Neural cell (in vitro differentiated cells): ENCODE results near the gene SPEG. TPM values are rescaled to one million over a fixed set of nuclear protein-coding genes. Genes with fewer than 3 reads are reported as not detected.

ENCODE experiments used
- H2AFZ ChIP-seq: fragments of 200-600, 300-800 bp; sonication (generic), shearing (Covaris generic); 2 replicates; pipeline ENCODE4 v1.6.0; 2014; ENCODE audit warnings: low read depth, mild to moderate bottlenecking, antibody characterized with exemption, low read length, moderate library complexity
- H3F3A ChIP-seq: fragments of 200-600 bp; shearing (Covaris generic); 2 replicates; pipeline ENCODE4 v1.6.1; 2016; ENCODE audit warnings: mild to moderate bottlenecking, moderate library complexity, mixed read lengths, antibody characterized with exemption, low read length; ENCODE audit not compliant: insufficient read depth, poor library complexity, severe bottlenecking
- H3K27ac ChIP-seq: fragments of 200-600, 300-800 bp; sonication (generic), shearing (Covaris generic); 2 replicates; pipeline ENCODE4 v1.5.1; 2014; ENCODE audit warnings: mild to moderate bottlenecking, low read length, moderate library complexity
- H3K27me3 ChIP-seq: fragments of 300-800, 200-600 bp; sonication (generic), shearing (Covaris generic); 2 replicates; pipeline ENCODE4 v1.6.0; 2014; ENCODE audit warnings: mild to moderate bottlenecking, low read depth, low read length, moderate library complexity; ENCODE audit not compliant: insufficient read depth
- H3K36me3 ChIP-seq: fragments of 300-800, 200-600 bp; sonication (generic), shearing (Covaris generic); 2 replicates; pipeline ENCODE4 v1.5.1; 2014; ENCODE audit warnings: mild to moderate bottlenecking, antibody characterized with exemption, low read length, moderate library complexity; ENCODE audit not compliant: insufficient read depth
- H3K4me2 ChIP-seq: fragments of 300-800, 200-600 bp; sonication (generic), shearing (Covaris generic); 2 replicates; pipeline ENCODE4 v1.6.0; 2014; ENCODE audit warnings: mild to moderate bottlenecking, low read length
- H3K4me3 ChIP-seq: fragments of 300-800, 200-600 bp; sonication (generic), shearing (Covaris generic); 2 replicates; pipeline ENCODE4 v1.5.1; 2014; ENCODE audit warnings: mild to moderate bottlenecking, low read length, moderate library complexity
- H3K79me2 ChIP-seq: fragments of 200-600 bp; shearing (Covaris generic); replicated peaks from 2 replicates; pipeline ENCODE4 v1.6.0; 2014; ENCODE audit warnings: mild to moderate bottlenecking, low read length, moderate library complexity; ENCODE audit not compliant: insufficient read depth
- H3K9ac ChIP-seq: fragments of 300-800, 200-600 bp; sonication (generic), shearing (Covaris generic); 2 replicates; pipeline ENCODE4 v1.6.1; 2016; ENCODE audit warnings: mild to moderate bottlenecking, low read length, mixed read lengths
- H3K9me2 ChIP-seq: fragments of 200-600 bp; shearing (Covaris generic); 2 replicates; pipeline ENCODE4 v1.6.1; 2016; ENCODE audit warnings: mild to moderate bottlenecking, low read length, mixed read lengths; ENCODE audit not compliant: insufficient read depth
- H3K9me3 ChIP-seq: fragments of 200-600, 300-800 bp; sonication (generic), shearing (Covaris generic); 2 replicates; pipeline ENCODE4 v1.6.1; 2016; ENCODE audit warnings: mild to moderate bottlenecking, mixed run types, low read length, moderate library complexity, mixed read lengths
- H4K20me1 ChIP-seq: fragments of 200-600 bp; shearing (Covaris generic); 2 replicates; pipeline ENCODE4 v1.6.1; 2016; ENCODE audit warnings: mild to moderate bottlenecking, mixed run types; ENCODE audit not compliant: insufficient read depth
- CTCF ChIP-seq: fragments of 450-650 bp; IDR thresholded peaks from 2 replicates; pipeline ENCODE4 v1.5.1; 2014; ENCODE audit warnings: antibody characterized with exemption, mild to moderate bottlenecking, moderate library complexity; ENCODE audit not compliant: poor library complexity, severe bottlenecking
- EP300 ChIP-seq: fragments of 450-650 bp; conservative IDR thresholded peaks from 2 replicates; pipeline ENCODE4 v1.6.1; 2014; ENCODE audit warnings: antibody characterized with exemption, mild to moderate bottlenecking, moderate library complexity; ENCODE audit not compliant: poor library complexity, severe bottlenecking
- EZH2 ChIP-seq: fragments of 200-600, 300-800 bp; shearing (Covaris generic), sonication (generic); IDR thresholded peaks from 2 replicates; pipeline ENCODE4 v1.6.1; 2014; ENCODE audit warnings: antibody characterized with exemption, low read length, borderline replicate concordance, mild to moderate bottlenecking; ENCODE audit not compliant: insufficient read depth, poor library complexity, severe bottlenecking
- MXI1 ChIP-seq: fragments of 450-650 bp; conservative IDR thresholded peaks from 2 replicates; pipeline ENCODE4 v1.6.1; 2014; ENCODE audit warnings: antibody characterized with exemption, mild to moderate bottlenecking; ENCODE audit not compliant: poor library complexity, severe bottlenecking
- POLR2AphosphoS5 ChIP-seq: IDR thresholded peaks from 2 replicates; pipeline ENCODE4 v1.6.1; 2012
- RAD21 ChIP-seq: fragments of 450-650 bp; conservative IDR thresholded peaks from 2 replicates; pipeline ENCODE4 v1.6.1; 2014; ENCODE audit warnings: antibody characterized with exemption, mild to moderate bottlenecking, moderate library complexity
- REST ChIP-seq: IDR thresholded peaks from 2 replicates; pipeline ENCODE4 v1.6.1; 2012; ENCODE audit warnings: borderline replicate concordance
- SMC3 ChIP-seq: fragments of 450-650 bp; conservative IDR thresholded peaks from 2 replicates; pipeline ENCODE4 v1.6.1; 2014; ENCODE audit warnings: antibody characterized with exemption, mild to moderate bottlenecking, moderate library complexity; ENCODE audit not compliant: poor library complexity
- TAF1 ChIP-seq: IDR thresholded peaks from 2 replicates; pipeline ENCODE4 v1.6.1; 2012; ENCODE audit warnings: low read depth
- polyA plus RNA-seq: library from polyadenylated mRNA; depleted of rRNA; stranded (reverse); fragments of >200 nt; gene quantifications from 2 replicates; pipeline ENCODE4 v1.2.3, GENCODE V29; 2014

Gene SPEG
- polyA plus RNA-seq, 1 donor from 2014 or later = 58.3 TPM

- Histone ChIP-seq H2AFZ (no peak overlapping the region), H3K36me3 (no peaks in the 10 kb centered on the region), H3K4me2 (no peak overlapping the region), H3K79me2 (no peaks in the 10 kb centered on the region), H3K9ac (no peak overlapping the region), H3K27ac (no peak overlapping the region), H3K4me3 (no peak overlapping the region), H4K20me1 (no peaks in the 10 kb centered on the region), H3K9me2 (no peaks in the 10 kb centered on the region), H3F3A (no peaks in the 10 kb centered on the region), H3K9me3 (no peaks in the 10 kb centered on the region), H3K27me3 (peaks cover 35% of the 10 kb centered on the region)
- TF ChIP-seq EZH2 (no peak), MXI1 (no peak), TAF1 (no peak), CTCF (no peak), EP300 (no peak), RAD21 (no peak), REST (no peak), SMC3 (no peak), POLR2AphosphoS5 (no peak)
Measured at GRCh38 chr2:219436491-219436890, 1.8 kb downstream of the SPEG start.

- H4K20me1 ChIP-seq = no peaks in the 10 kb centered on the region
- TF ChIP-seq SMC3 (no peak), EZH2 (no peak), MXI1 (no peak), EP300 (no peak), REST (no peak), CTCF (no peak), RAD21 (no peak), TAF1 (no peak)
- no peaks in the 10 kb centered on the region for H3K79me2 ChIP-seq
- H3K4me2 ChIP-seq = no peak overlapping the region
- H3K9me3 ChIP-seq = no peaks in the 10 kb centered on the region
- H3K9ac ChIP-seq = no peak overlapping the region
- peaks cover 36% of the 10 kb centered on the region for H3K27me3 ChIP-seq
- no peak overlapping the region for H3K27ac ChIP-seq
- no peaks in the 10 kb centered on the region for H3F3A ChIP-seq
- H3K36me3 ChIP-seq = no peaks in the 10 kb centered on the region
- H3K9me2 ChIP-seq = no peaks in the 10 kb centered on the region
- no peak overlapping the region for H3K4me3 ChIP-seq
- no peak overlapping the region for H2AFZ ChIP-seq
Measured at GRCh38 chr2:219437141-219437540, 2.5 kb downstream of the SPEG start.
